GM19324 (cell line): ENCODE measurements around the gene SEMA4C.

Experiments used
- ATAC-seq: cut with Tn5 transposase; IDR thresholded peaks from one replicate; pipeline ENCODE4 v1.9.1; 2021; ENCODE audit warnings: mild to moderate bottlenecking, moderate library complexity; ENCODE audit not compliant: unreplicated experiment, low FRiP score

SEMA4C gene

GRCh38 chr2:96883306-96883705 lies 13.4 kb upstream of the SEMA4C start:
- ATAC-seq: no peak

- no peak for ATAC-seq
These were observed 13.0 kb upstream of the SEMA4C start for GRCh38 chr2:96882906-96883305.

DNA sequence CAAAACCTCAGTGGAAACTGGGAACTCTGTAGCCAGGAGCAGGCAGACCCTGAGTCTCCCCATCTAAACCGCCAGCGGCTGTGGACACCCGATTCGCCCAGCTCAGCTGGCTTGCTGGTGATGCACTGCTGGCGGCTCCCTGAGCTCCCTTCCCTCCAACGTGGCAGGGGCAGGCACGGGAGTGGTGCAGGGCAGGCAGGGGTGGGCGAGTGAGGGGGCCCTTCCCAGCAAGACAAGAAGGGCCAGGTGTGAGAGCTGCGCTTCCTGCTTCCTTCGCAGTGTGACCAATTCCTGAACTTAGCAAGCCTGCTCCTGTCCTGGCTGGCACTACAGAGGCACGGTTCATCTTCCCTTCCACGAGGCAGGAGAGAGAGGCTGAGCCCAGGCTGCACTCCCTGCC lies 12.3 kb upstream of the SEMA4C start:
- no peak for ATAC-seq

DNA sequence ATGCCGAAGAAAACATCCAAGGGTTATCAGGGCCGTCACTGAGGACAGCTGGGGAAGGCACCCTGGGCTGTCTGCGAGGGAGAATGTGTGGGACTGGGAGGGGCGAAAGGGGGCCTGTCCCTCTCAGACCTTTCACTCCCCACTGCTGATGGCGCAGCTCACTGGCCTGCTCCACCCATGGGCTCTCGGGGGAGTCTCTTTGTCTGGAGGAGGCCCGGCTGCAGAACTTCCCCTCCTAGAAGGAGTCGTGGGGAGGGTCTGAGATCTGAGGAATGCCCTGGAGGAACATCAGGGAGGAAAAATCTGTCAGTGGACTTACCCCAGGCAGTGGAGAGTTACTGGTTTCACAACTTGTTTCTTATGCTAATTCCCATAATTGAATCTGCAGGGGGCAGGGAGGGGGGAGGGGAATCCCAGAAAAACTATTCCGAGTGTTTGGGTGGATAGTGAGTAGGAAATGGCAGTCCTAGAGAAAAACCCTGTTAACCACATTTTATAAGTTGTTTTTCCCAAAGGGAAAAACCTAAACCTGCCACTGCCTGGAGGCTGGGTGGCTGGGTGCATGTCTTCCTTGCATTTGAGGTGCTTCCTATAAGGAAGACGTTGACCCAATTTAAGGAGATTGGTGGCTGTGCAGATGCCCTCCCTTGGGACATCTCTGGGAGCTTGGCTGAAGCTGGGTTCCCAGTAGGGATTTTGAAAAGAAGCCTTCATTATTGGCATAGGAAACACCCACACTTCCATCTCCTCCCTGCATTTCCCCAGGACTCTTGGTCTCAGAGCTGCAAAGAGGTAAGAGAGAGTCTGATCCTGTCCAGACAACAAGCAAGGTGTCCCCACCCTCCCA lies 11.7 kb upstream of the SEMA4C start:
- ATAC-seq: no peak

DNA sequence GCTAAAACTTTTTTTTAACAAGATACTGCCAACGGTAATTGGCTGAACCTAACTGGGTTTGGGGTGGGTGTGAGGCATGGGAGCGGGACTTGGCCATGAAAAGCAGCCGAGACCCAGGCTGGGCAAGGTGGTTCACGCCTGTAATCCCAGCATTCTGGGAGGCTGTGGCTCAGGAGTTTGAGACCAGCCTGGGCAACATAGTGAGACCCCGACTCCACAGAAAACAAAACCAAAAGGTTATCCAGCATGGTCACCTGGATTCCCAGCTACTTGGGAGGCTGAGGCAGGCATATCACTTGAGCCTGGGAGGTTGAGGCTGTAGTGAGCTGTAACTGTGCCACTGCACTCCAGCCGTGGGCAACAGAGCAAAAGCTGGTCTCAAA lies 11.0 kb upstream of the SEMA4C start:
- no peak for ATAC-seq

GRCh38 chr2:96879545-96880040 lies 9.7 kb upstream of the SEMA4C start:
- no peak for ATAC-seq

DNA sequence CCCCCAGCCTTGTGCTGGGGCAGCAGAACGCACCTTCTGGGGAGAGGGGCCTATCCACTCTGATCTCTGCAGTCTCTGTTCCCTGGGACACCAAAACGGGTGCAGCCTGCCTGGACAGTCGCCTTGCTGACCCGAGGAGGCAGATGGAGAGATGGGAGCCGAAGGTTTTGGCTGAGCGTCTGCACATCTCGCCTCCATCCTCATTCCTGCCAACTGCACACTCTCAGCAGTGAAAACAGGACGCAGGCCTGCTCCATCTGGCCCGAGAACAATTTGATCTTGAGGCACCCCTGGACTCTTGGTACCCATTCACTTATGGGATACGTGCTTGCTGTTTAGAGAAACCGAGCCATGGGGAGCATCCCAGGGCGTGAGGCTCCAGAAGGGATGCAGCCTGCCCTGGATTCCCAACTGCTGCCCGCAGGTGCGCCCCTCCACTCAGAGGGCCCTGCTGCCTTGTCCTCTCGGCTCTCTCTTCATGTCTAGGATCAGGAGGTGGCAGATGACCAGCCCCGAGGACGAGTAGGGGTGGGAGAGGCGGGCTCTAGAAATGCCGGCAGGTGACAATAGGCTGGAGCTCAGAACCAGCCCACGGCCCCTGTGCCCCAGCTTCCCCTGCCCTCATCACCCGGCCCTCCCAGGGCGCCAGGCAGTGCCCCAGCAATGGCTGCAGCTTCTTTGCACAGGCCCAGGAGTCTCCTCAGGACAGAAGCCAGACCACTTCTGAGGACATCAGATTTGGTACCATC lies 9.1 kb upstream of the SEMA4C start:
- ATAC-seq: no peak

GRCh38 chr2:96878171-96878570 lies 8.3 kb upstream of the SEMA4C start:
- ATAC-seq: no peak

DNA sequence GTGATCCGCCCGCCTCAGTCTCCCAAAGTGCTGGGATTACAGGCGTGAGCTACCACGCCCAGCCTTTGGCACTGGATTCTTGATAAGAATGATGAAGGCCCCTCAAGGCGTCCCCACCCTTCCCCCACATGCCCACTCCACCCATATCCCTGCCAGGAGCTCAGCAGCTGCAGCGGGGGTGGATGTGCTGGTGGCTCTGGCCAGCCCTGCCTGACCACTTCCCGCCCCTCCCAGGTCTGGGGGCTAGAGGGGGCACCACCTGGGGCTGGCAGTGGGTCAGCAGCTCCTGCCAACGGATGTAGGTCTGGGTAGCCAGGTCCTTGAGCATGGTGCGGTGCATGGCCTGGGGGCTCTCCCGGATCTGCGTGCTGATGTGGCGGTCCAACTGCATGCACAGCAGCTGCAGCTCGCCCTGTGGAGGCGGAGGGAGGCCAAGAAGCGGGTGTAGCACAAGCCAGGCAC lies 7.8 kb upstream of the SEMA4C start:
- ATAC-seq: no peak

DNA sequence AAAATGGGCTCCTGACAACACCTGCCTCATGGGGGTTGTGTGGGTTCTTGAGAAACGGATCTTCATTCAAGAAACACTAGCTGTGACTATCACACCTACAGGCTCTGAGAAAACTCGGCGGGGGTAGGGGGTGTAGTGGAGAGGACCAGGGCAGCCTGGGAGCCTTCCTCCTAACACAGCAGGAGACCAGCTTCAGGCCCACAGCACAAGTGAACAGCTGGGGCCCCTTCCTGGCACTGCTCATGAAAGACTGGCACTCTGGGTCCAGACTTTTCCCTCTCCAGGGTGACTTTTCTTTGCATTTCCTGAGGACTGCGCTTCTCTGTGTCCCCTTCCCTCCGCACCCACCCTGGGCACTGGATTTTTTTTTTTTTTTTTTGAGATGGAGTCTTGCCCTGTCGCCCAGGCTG lies 7.2 kb upstream of the SEMA4C start:
- no peak for ATAC-seq

DNA sequence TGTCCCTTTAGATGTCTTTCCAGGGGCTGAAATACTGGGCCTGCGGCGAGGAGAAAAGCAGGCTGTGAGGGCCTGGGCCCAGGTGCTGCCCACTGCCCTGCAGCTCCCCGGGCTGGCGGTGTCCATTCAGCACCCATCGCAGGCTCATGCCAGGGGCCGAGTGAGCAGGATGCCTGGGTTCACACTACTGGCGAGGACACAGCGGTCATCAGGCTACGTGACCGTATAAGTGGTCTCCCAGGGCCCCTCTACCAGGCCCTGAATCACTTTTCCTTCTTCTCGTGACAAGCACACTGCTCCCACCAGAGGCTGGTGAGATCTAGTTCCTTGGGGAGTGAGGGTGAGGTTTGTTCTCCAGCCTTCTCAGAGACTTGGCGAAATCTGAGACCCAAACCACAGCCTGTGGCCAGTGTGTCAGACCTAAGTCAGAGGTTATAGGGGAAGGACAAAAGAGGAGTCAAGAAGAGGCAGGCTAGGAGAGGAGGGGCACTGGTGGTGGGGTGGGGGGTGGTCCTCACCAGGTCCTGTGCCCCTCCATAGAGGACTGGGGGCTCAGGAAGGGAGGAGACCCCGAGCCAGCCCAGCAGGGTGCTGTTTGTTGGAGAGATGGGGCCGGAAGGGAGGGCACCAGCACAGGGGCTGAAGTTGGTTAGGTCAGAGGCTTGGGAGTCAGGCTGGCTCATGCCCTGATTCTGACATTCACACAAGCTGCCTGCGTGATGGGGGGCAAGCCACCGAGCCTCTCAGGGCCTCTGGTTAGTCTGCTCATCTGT lies 6.6 kb upstream of the SEMA4C start:
- ATAC-seq: no peak

DNA sequence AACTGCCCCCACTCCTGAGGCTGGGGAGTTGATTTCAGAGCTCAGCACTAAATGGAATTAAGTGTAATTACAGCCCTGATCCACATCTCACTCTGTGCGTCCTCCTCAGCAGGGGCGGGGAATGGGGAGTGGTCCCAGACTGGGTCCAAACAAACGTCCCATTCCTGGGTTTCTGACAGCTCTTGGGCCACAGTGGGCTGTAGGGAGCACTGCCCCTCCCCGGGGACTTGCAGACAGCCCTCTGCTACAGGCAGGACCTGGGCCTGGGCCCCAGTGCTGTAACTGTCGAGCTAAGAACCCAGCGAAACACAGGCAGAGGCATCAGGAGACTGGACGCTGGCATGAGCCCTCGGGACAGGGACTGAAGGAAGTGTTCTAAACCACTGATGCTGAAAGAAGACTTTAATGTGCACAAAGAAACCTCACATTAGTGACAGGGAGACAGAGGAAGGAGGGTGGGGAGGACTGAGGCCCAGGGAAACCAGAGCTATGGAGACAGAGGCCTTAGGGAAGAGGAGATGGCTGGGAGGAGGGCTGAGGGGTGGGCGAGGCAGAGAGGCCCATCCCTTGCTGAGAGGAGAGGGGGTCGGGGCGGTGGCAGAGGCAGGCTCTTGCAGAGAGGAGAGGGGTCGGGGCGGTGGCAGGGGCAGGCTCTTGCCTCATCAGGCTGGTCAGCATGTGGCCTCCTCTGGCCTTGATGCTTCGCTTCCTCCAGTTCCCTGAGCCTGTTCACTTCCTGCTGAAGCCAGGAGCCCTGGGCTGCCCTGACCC lies 5.8 kb upstream of the SEMA4C start:
- ATAC-seq: no peak

GRCh38 chr2:96874198-96874831 lies 4.4 kb upstream of the SEMA4C start:
- no peak for ATAC-seq

DNA sequence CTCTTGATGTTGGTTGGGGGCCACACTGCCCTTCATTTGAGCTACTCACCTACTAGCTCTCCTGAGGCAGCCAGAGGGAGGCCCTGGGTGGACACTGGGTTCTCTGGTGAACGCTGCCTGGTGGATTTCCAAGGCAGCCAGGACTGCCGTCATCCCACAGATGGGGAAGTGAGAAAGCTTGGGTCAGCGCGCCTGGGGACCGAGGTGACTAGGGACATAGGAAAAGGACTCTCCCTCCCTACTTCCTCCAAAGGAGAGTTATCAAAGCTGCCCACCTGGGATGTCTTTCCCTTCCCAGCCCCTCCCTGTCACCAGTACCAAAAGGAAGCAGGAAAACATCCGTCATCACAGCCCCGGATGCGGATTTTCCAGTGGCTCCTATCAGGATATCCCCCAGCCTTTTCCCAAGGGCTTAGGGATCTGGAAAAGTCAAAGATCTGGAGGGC lies 3.8 kb upstream of the SEMA4C start:
- ATAC-seq: no peak

DNA sequence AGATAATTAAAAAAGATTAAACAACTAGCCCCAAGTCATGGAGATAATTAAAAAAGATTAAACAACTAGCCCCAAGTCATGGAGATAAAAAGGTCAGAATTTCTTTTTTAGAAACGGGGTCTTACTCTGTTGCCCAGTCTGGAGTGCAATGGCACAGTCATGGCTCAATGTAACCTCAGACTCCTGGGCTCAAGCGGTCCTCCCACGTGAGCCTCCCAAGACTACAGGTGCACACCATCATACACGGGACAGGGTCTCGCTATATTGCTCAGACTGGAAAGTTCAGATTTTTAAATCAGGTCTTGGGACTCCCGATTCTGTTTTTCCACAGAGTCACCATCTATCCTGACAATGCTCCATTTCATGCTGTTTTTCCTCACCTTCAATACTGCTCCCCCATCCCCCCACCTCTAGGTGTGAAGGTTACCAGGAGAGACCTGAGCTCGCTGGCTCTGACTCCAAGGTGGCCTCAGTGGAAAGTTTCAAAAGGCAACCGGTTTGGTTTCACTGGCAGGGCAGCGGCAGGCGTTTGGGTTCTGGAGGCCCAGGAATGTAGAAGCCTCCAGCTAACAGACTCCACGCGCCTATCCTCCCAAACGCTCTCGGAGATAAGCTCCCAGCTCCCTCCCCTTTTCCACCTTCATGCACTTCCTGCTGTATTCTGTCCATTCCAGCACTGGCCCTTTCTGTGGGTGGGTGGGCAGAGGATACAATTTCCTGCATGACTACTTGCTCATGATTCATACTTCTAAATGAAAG lies 2.9 kb upstream of the SEMA4C start:
- no peak for ATAC-seq

- ATAC-seq: no peak
These were observed 861 bp upstream of the SEMA4C start for GRCh38 chr2:96870626-96871255.

DNA sequence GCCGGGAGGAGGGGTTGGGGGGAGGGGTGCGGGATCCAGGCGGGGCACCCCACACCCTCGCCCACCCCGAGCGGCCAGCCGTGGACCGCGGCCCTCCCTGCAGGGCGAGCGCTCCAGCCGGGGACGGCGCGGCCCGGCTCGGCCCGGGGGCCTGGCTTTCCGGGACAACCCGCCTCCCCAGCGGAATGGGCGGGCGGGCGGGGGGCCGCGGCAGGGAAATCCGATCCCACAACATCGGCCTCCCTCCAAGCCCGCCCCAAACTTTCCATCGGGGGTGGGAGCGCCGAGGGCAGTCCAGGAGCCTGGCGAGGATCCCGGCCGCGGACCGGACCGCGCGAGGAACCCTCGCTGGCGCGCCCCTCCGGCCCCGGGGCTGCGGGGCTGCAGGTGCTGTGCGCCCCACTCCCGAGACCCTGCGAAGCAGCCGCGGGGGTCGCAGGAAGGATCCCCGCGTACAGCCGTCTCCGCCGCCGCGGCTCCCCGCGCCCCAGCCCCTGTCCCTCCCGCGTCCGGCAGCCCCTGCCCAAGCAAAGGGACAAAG lies 529 bp downstream of the SEMA4C start:
- no peak for ATAC-seq
